ENCODE measurements around the gene TMEM156.
"Not testable (repeated sequence)": the region's sequence is repeated elsewhere in the genome, so short reads cannot be mapped to it uniquely, and the experiment has no call there.

Gene TMEM156

GRCh38 chr4:39043861-39044363 is 11.7 kb upstream of the TMEM156 start:
- no peak for DNase-seq (ENCODE audit: low read depth)

GRCh38 chr4:39043058-39043860 is 11.1 kb upstream of the TMEM156 start:
- DNase-seq (ENCODE audit: low read depth) = no peak

GRCh38 chr4:39042366-39042765 is 10.2 kb upstream of the TMEM156 start:
- DNase-seq (ENCODE audit: low read depth) = no peak

GRCh38 chr4:39039108-39039507 is 6.9 kb upstream of the TMEM156 start:
- DNase-seq (ENCODE audit: low read depth) = no peak

- no peak for DNase-seq (ENCODE audit: low read depth)
Measured at GRCh38 chr4:39037941-39038340, 5.7 kb upstream of the TMEM156 start.

GRCh38 chr4:39037491-39037825 is 5.2 kb upstream of the TMEM156 start:
- no peak for DNase-seq (ENCODE audit: low read depth)

- no peak for DNase-seq (ENCODE audit: low read depth)
Measured at GRCh38 chr4:39036172-39036571, 4.0 kb upstream of the TMEM156 start.

GRCh38 chr4:39031590-39032020 is 604 bp downstream of the TMEM156 start:
- not testable (repeated sequence) for DNase-seq (ENCODE audit: low read depth)

- DNase-seq (ENCODE audit: low read depth) = no peak
Measured at GRCh38 chr4:39030725-39031124, 1.5 kb downstream of the TMEM156 start.

- no peak for DNase-seq (ENCODE audit: low read depth)
Measured at GRCh38 chr4:39029752-39030694, 2.2 kb downstream of the TMEM156 start.

GRCh38 chr4:39026096-39026495 is 6.1 kb downstream of the TMEM156 start:
- no peak for DNase-seq (ENCODE audit: low read depth)

- no peak for DNase-seq (ENCODE audit: low read depth)
Measured at GRCh38 chr4:39025552-39026085, 6.6 kb downstream of the TMEM156 start.

GRCh38 chr4:39024311-39024865 is 7.8 kb downstream of the TMEM156 start:
- no peak for DNase-seq (ENCODE audit: low read depth)

GRCh38 chr4:39023059-39023458 is 9.2 kb downstream of the TMEM156 start:
- DNase-seq (ENCODE audit: low read depth) = no peak

GRCh38 chr4:39022241-39022640 is 10.0 kb downstream of the TMEM156 start:
- DNase-seq (ENCODE audit: low read depth) = no peak

- no peak for DNase-seq (ENCODE audit: low read depth)
Measured at GRCh38 chr4:39021631-39022030, 10.6 kb downstream of the TMEM156 start.

- no peak for DNase-seq (ENCODE audit: low read depth)
Measured at GRCh38 chr4:39020130-39020529, 12.1 kb downstream of the TMEM156 start.

GRCh38 chr4:39014028-39014427 is 18.2 kb downstream of the TMEM156 start:
- DNase-seq (ENCODE audit: low read depth) = no peak

- no peak for DNase-seq (ENCODE audit: low read depth)
Measured at GRCh38 chr4:39004758-39005157, 27.5 kb downstream of the TMEM156 start.

GRCh38 chr4:39002058-39002457 is 30.2 kb downstream of the TMEM156 start:
- not testable (repeated sequence) for DNase-seq (ENCODE audit: low read depth)

GRCh38 chr4:38995660-38996005 is 36.6 kb downstream of the TMEM156 start:
- DNase-seq (ENCODE audit: low read depth) = peak; percentile 60

GRCh38 chr4:38994135-38994534 is 38.1 kb downstream of the TMEM156 start:
- no peak for DNase-seq (ENCODE audit: low read depth)

Data from HS-5 (cell line).